HL-60/S4 (cell line): ENCODE measurements around the gene CERS6.
"Not testable (repeated sequence)": the region's sequence is repeated elsewhere in the genome, so short reads cannot be mapped to it uniquely, and the experiment has no call there.

ENCODE experiments used
- in situ Hi-C: fragments of 300-500 bp; cut with MboI; formaldehyde crosslinking; loops from 2 replicates; pipeline ENCODE4 v1.14.3; 2022; ENCODE audit warnings: low sequenced_read_pairs

The CERS6 gene

DNA sequence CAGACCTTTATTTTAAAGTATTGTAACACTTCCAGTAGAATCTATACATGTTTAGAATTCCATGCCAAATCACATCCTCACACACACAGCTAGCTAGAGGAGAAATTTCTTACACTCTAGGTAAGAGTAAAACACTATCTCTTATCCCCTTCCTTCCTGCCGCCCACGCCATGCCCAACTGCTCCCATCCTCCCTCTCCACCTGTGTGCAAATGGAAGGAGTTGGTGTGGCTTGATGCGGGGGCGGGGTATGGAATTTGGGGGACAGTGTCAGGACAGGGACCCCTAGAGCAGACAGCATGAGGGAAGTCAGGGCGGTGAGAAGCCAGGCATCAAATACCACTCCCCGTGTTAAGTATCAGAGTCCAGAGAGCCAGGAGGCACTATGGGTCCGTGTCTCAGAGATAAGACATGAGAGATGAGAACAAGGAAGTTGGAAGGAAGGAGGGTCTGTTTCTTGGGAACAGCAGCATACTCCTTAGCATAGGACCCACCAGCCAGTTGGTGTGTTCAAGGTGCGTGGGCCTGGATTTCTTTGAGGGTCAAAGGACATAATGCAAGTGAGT is 297.8 kb downstream of the CERS6 start:
- in situ Hi-C loops: no loop called here

DNA sequence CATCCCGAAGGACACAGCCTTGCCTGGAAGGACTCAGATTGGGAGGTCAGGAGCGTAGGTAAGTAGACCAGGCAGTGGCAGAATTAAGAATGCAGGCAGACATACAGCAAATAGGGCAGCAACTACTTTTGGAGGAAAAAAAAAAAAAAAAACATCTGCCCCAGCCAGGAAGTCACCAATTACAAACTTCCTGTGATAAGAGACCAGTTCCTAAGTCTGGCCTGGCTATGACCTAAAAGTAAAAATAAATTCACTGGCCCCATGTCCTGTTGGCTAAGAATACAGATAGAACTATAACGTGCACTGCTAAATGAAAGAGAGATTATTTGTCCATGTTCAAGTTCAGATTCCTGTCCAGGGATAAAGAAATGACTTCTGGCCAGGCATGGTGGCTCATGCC is 301.2 kb downstream of the CERS6 start:
- in situ Hi-C loops: no loop called here

DNA sequence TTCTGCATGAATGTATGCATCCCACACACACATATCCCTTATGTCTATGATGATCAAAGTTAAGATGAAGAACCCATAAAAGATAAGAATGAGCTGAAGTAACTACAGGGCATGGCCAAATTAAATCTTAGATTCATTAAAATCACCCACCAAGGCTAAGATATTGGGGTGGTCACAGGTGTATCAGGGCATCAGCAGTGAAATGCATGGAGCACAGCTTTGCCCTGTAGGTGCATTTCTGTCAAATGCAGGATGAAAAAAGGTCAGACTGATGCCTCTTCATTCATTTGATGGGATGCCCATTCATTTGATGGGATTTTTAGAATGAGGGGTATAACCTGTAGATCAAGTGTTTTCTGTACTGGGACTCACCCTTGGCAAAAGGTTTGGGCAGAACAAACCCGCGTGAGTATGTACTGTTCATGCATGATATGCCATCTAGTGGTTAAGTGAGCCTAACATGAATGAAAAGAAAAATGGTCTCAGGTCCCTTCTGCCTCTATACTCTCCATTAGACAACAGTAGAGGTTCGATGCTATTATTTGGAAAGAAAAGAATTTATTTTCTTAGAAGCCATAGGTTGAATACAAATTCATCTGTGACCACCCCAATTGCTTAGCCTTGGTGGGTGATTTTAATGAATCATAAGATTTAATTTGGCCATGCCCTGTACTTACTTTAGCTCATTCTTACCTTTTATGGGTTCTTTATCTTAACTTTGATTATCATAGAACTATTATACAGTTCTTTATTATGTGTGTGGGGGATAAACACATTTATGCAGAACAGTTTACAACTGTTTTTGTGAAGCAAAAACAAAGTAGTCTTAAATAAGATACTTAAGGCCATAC is 303.1 kb downstream of the CERS6 start:
- in situ Hi-C loops: no loop called here

GRCh38 chr2:168765401-168765800 is 309.3 kb downstream of the CERS6 start:
- in situ Hi-C loops: no loop called here

DNA sequence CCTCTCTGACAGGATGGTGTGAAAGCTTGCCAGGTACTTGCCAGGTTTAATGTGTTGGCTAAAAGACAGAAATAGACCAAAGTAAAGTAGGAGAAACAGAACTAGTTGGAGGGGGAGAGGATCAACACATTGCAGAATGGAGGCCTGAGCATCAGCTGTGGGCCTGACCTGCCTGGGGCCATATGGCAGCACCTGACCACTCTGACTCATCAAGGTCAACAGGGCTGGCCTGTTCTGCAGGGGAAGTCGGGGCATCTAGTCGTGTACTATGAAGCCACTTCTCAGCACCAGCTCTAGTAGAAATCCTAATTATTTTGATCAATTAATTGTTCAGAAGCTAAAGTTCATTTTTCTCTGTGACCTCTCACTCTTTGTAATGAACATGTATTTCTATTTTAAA is 310.5 kb downstream of the CERS6 start:
- in situ Hi-C loops: no loop called here

- in situ Hi-C loops: no loop called here
Measured at GRCh38 chr2:168767258-168767657, 311.2 kb downstream of the CERS6 start.

DNA sequence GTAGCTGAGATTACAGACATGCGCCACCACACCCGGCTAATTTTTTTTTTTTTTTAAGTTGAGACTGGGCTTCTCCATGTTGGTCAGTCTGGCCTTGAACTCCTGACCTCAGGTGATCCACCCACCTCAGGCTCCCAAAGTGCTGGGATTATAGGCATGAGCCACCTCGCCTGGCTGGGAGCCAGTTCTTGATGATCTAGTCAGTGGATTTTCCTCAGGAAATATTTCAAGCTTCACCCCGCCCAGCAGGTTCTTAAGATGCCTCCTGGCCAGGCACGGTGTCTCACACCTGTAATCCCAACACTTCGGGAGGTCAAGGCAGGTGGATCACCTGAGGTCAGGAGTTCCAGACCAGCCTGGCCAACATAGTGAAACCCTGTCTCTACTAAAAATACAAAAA is 312.3 kb downstream of the CERS6 start:
- in situ Hi-C loops: not testable (repeated sequence)

- in situ Hi-C loops: no loop called here
Measured at GRCh38 chr2:168770796-168771195, 314.7 kb downstream of the CERS6 start.

DNA sequence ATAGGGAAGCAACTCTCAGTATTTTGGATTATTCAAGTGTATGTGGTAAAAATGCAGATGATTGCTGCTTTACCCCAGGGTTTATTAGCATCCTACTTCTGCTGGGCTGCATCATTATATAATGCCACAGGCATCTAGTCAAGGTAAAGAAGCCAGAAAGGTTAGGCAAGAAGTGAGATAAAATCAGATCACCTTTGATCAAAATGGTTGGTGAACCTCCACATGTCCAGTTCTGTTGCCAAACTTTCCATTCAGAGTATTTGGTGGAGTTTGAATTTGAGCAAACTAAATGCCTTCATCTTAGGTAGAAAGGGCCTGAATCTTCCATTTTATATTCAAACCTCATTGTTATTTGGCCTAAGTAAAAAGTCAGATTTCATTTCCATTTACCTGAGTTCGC is 316.6 kb downstream of the CERS6 start:
- in situ Hi-C loops: no loop called here

DNA sequence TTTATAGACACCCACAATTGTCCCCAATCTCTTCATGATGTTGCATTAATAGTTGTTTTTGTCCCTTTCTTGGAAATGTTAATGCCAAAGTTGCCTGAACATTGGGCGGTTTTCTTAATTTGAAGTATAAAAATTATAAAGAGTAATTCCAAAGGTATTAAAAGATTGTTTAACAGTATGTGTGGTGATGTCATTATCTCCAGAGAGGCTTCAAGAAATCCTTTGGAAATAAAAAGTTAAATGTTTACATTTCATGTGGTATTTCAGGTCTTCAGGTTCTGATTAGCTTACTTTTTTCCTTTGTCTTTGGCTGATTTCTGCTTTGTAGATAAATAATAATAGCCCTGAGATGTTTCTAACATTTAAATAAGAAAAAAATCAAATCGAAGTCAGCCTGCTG is 317.1 kb downstream of the CERS6 start:
- in situ Hi-C loops: no loop called here

GRCh38 chr2:168773719-168774521 is 317.8 kb downstream of the CERS6 start:
- in situ Hi-C loops: no loop called here

DNA sequence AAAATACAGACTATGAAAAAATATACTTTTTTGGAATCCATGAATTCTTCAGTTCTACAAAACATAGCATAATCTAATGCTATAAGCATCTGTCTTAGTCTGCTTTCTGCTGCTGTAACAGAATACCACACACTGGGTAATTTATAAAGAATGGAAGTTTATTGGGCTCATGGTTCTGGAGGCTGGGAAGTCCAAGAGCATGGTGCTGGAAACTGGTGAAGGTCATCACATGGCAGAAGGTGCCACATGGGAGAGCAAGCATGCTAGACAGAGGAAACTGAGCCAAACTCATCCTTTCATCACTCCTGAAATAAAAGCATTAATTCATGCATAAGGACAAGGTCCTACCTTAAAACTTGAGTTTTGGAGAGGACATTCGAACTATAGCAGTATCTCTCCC is 319.8 kb downstream of the CERS6 start:
- in situ Hi-C loops: no loop called here

DNA sequence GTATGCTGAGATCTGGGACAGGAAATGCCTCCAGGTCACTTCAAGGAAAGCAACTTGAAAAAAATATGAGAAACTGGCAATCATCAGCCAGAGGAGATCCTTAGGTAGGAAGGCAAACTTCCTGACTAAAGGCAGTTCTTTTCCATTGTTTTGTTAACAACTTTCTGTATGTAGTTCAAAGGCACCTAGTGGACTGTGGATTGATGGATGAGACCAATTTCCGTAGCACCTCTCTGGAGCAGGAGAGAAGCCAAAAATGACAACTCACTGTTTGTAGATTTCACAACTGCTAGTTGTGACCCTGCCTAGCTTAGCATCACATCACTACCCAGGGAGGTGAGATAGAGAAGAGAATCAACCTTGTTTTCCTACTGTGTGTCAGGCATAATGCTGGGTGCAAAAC is 324.6 kb downstream of the CERS6 start:
- in situ Hi-C loops: no loop called here

DNA sequence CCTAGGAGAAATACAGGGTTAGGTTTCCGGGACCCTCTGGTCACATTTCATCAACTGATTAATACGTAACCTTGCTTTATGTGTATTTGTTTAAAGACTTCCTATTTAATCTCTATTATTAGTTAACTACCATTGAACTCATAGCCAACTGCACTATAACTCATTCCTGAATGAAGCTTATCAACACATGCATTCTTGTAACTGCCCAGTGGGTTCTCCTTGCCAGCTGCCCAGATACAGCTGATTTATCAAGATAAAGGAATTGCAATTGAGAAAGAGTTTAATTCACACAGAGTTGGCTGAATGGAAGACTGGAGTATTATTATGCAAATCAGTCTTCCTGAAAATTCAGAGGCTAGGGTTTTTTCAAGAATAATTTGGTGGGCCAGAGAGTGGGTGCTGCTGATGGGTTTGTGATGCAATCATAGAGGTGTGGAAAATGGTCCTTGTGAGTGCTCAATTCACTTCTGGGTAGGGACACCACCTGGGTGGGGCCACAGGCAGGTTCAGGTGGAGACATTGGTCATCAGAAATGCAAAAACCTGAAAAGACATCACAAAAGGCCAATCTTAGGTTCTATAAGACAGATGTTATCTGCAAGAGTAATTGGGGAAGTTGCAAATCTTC is 325.2 kb downstream of the CERS6 start:
- in situ Hi-C loops: no loop called here

DNA sequence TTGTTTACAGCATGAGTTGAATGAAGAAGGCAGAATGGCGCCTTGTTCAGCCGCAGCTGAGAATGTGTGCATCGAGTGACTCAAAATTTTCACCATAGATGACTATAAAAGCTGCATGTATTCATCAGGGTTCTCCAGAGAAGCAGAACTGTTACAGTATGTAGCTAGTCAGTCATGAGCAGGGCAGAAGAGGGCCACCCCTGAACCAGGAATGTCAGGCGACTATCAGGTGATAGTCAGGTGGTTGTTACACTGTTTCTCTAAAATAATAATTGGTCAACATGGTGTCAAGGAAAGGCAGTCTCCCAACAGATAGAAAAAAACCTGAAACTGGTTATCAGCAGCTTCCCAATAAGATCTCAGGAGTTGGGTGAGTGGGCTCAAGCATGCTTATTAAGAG is 326.2 kb downstream of the CERS6 start:
- in situ Hi-C loops: no loop called here

DNA sequence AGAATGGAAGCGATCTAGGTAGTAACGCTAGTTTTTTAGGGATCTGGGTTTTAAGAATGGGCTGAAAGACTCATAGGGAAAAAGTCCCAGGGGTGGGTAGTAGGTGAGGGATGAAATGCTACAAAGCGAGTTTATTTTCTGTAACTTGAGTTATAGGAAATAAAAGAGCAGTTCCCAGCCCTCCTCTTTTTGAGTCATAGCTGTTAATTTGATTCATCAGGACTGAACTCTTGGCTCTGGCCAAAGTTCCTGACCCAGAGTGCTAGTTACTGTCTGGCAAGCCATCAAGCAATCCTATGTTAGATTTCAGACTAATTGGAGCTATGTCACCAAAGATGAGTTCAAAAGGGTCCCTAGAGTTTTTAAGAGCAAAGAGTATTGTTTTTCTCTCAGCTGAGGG is 328.9 kb downstream of the CERS6 start:
- in situ Hi-C loops: no loop called here

DNA sequence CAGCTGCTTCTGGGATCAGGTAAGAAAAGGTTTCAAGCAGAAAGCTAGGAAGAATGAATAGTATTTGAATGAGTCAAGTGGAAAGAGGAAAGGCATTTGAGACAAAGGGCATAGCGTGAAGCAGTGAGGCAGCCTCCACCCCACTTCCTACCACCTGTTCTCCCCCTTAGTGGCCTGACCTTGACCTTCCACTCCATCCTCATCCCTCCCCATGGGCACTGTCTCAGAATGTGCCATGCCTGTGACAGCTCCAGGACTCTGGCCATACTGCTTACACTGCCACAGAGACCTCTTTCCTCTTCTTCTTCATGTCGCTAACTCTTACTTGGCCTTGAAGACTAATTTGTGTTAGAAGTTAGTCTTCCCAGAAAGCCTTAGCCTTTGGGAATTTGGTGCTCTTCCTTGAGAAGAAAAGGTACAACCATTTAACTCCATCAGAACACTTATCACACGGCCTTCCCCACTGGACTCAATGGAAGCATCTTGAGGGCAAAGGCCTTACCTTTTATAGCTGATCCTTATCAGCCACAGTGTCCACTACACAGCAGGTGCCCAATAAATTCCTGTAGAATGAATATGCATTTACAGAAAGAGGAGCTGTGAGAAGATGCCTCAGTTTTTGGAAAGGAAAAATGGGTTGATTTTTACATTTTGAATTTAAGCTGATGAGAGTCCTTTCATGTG is 331.2 kb downstream of the CERS6 start:
- in situ Hi-C loops: no loop called here

DNA sequence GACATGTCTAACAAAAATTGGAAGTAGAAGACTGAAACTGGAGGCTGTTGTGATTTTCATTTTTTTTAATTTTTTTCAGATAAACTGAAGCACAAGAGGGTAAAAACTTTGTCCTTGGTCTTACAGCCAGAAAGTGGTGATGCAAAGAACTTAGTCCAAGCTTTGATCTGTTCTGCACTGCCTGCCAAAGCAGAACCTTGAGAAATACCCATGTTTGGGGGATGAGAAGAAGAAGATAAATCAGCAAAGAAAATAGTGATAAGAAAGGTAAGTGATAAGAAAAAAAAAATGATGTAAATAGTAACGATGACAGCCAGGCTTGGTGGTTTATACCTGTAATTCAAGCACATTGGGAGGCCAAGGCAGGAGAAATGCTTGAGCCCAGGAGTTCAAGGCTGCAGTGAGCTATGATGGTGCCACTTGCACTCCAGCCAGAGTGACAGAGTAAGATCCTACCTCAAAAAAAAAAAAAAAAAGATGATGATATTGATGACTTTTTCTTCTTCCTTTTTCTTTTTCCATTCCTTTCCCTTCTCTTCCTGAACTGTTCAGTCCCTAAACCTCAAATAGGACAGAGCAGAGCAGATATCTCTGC is 331.8 kb downstream of the CERS6 start:
- in situ Hi-C loops: no loop called here

- in situ Hi-C loops: no loop called here
Measured at GRCh38 chr2:168789776-168790175, 333.7 kb downstream of the CERS6 start.

- in situ Hi-C loops: no loop called here
Measured at GRCh38 chr2:168790226-168790902, 334.3 kb downstream of the CERS6 start.
